Peyer's patch (tissue), 4 donors: ENCODE data around the gene AIG1.

Source experiments
- CTCF ChIP-seq, 6 experiments: fragments of 450-650 bp in 4 of 6; fragments of 200-600 bp in 2 of 6; sonication (generic) in 1 of 6; IDR thresholded peaks; one replicate each; pipeline ENCODE4 v1.5.1; 2017 to 2019; ENCODE audit warnings: antibody characterized with exemption in 6 of 6, mild to moderate bottlenecking in 3 of 6, moderate library complexity in 1 of 6
- POLR2A ChIP-seq, 2 donors: fragments of 450-650 bp; IDR thresholded peaks; one replicate each; pipeline ENCODE4 v1.5.1; 2017; ENCODE audit warnings: antibody characterized with exemption in 2 of 2, mild to moderate bottlenecking in 2 of 2, moderate library complexity in 2 of 2

- TF ChIP-seq CTCF (IDR thresholded peaks at IDR 0.05) (no peak), POLR2A (IDR thresholded peaks at IDR 0.05) (no peak)
Measured at GRCh38 chr6:143200167-143200770, 139.6 kb downstream of the AIG1 start.
